Erythroblast (primary cell): ENCODE measurements around the gene ZNF655.

Source experiments
- GATA1 ChIP-seq: IDR thresholded peaks from 2 replicates; pipeline ENCODE4 v1.6.1; 2011; ENCODE audit warnings: low read depth, mild to moderate bottlenecking, control low read depth, low read length, moderate library complexity
- POLR2A ChIP-seq: IDR thresholded peaks from 2 replicates; pipeline ENCODE4 v1.6.1; 2011; ENCODE audit warnings: mild to moderate bottlenecking, low read length

GRCh38 chr7:99601656-99602310 is 43.3 kb downstream of the ZNF655 start:
- TF ChIP-seq POLR2A (no peak), GATA1 (no peak)
